Activated CD8-positive, alpha-beta T cell treated with anti-CD3 and anti-CD28 coated beads for 36 hours (primary cell): ENCODE data around the gene ZNF142. TPM values are rescaled to one million over a fixed set of nuclear protein-coding genes. Genes with fewer than 3 reads are reported as not detected.
"Not testable (repeated sequence)": the region's sequence is repeated elsewhere in the genome, so short reads cannot be mapped to it uniquely, and the experiment has no call there.

Experiments
- ATAC-seq: fragments of 200-7000 bp; cut with Tn5 transposase; one replicate; pipeline ENCODE4 v1.10.0; 2021; ENCODE audit warnings: mild to moderate bottlenecking, moderate library complexity
- CTCF ChIA-PET: fragments of 350-600 bp; sonication (Branson Sonifier 250); formaldehyde crosslinking; loops from one replicate; lab custom pipeline; 2021; ENCODE audit warnings: antibody characterized with exemption; lab: Charles Lee
- POLR2A ChIA-PET: fragments of 350-600 bp; sonication (Branson Sonifier 250); formaldehyde crosslinking; loops from one replicate; lab custom pipeline; 2021; ENCODE audit warnings: antibody characterized with exemption; lab: Charles Lee
- DNase-seq: peaks from one replicate; pipeline ENCODE4 v3.0.0-alpha.2; 2020
- H3K27ac Mint-ChIP-seq: one replicate; pipeline ENCODE4 v1.8.0; 2021; ENCODE audit warnings: mild to moderate bottlenecking, mixed read lengths
- H3K27me3 Mint-ChIP-seq: one replicate; pipeline ENCODE4 v1.8.0; 2021; ENCODE audit warnings: mixed read lengths
- H3K36me3 Mint-ChIP-seq: one replicate; pipeline ENCODE4 v1.8.0; 2021; ENCODE audit warnings: low read depth, mixed read lengths
- H3K4me1 Mint-ChIP-seq: one replicate; pipeline ENCODE4 v1.8.0; 2021; ENCODE audit warnings: low read depth, mixed read lengths
- H3K4me3 Mint-ChIP-seq: one replicate; pipeline ENCODE4 v1.8.0; 2021; ENCODE audit warnings: mild to moderate bottlenecking, moderate library complexity, mixed read lengths
- H3K9me3 Mint-ChIP-seq: one replicate; pipeline ENCODE4 v1.8.0; 2021; ENCODE audit warnings: mixed read lengths
- intact Hi-C: fragments of 100-400 bp; cut with micrococcal nuclease; formaldehyde crosslinking; loops from one replicate; pipeline ENCODE4 v1.10.0; 2022
- total RNA-seq, 2 experiments: library from RNA; stranded (reverse); gene quantifications; one replicate each; pipeline ENCODE4 v1.2.3, GENCODE V29; 2021
- TF ChIP-seq, protein P1 (sequence below): fragments of 200-600 bp; IDR thresholded peaks from one replicate; pipeline ENCODE4 v1.8.0; 2022; ENCODE audit warnings: antibody characterized with exemption, mild to moderate bottlenecking

The ZNF142 gene
- total RNA-seq, 2 experiments from 2014 or later = 30.4 to 33.7 TPM

DNA sequence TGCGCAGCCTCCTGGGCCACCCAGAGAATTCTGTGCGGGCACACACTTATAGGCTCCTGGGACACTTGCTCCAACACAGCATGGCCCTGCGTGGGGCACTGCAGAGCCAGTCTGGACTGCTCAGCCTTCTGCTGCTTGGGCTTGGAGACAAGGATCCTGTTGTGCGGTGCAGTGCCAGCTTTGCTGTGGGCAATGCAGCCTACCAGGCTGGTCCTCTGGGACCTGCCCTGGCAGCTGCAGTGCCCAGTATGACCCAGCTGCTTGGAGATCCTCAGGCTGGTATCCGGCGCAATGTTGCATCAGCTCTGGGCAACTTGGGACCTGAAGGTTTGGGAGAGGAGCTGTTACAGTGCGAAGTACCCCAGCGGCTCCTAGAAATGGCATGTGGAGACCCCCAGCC is 39.5 kb upstream of the ZNF142 start:
- Mint-ChIP-seq H3K27ac (no peak overlapping the region), H3K4me1 (no peaks in the 10 kb centered on the region), H3K36me3 (no peaks in the 10 kb centered on the region), H3K4me3 (no peak overlapping the region), H3K27me3 (no peaks in the 10 kb centered on the region), H3K9me3 (no peaks in the 10 kb centered on the region)
- ChIA-PET POLR2A (no interaction called here), CTCF (interaction anchor here (1.4 to 2.7 kb wide), 2 partner anchors 12 to 112 kb away, joined by 4 to 9 read pairs; no protein-coding TSS in a partner anchor)
- TF ChIP-seq, protein P1, sequence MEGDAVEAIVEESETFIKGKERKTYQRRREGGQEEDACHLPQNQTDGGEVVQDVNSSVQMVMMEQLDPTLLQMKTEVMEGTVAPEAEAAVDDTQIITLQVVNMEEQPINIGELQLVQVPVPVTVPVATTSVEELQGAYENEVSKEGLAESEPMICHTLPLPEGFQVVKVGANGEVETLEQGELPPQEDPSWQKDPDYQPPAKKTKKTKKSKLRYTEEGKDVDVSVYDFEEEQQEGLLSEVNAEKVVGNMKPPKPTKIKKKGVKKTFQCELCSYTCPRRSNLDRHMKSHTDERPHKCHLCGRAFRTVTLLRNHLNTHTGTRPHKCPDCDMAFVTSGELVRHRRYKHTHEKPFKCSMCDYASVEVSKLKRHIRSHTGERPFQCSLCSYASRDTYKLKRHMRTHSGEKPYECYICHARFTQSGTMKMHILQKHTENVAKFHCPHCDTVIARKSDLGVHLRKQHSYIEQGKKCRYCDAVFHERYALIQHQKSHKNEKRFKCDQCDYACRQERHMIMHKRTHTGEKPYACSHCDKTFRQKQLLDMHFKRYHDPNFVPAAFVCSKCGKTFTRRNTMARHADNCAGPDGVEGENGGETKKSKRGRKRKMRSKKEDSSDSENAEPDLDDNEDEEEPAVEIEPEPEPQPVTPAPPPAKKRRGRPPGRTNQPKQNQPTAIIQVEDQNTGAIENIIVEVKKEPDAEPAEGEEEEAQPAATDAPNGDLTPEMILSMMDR = no peak
- intact Hi-C loops = no loop called here
- DNase-seq (no peak), ATAC-seq (no peak)

DNA sequence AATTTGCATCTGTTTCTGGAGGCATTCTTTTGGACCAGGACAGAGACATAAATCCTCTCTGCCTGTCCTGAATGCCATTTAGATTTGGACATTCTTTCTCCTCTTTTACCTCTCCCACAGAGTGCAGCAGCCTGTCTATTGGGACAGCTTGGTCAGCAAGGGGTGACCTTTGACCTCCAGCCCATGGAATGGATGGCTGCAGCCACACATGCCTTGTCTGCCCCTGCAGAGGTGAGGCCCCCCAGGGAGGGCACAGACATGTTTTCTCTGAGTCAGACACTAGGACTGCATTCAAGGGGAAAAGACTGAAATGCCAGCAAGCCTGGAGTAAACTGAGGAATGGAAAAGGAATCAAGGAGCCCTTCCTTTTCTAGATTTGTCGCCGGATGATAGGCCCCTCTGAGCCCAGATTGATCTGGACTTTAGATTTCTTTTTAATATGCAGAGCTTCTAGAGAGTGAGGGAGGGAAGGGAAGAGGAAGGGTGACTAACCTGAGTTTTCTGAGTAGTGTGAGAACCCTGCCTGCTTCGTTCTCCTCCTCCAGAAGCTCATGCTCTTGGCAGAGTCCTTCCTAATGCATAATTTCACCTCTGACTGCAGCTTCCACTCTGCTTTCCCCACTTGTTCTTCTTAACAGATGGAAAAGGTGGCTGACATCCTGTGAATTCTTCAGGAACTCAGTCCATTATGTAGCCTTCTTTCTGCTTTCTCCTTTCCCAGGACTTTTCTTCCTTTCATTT is 35.2 kb upstream of the ZNF142 start:
- TF ChIP-seq, protein P1 = no peak
- DNase-seq (no peak), ATAC-seq (no peak)
- intact Hi-C loops = no loop called here
- Mint-ChIP-seq H3K4me3 (no peak overlapping the region), H3K27ac (no peak overlapping the region), H3K9me3 (no peaks in the 10 kb centered on the region), H3K4me1 (no peaks in the 10 kb centered on the region), H3K27me3 (no peaks in the 10 kb centered on the region), H3K36me3 (no peaks in the 10 kb centered on the region)
- CTCF ChIA-PET = interaction anchor here (3.2 kb wide), 1 partner anchor 16 kb away, joined by 11 read pairs; the partner anchor contains the start of gene TTLL4
- POLR2A ChIA-PET = no interaction called here

DNA sequence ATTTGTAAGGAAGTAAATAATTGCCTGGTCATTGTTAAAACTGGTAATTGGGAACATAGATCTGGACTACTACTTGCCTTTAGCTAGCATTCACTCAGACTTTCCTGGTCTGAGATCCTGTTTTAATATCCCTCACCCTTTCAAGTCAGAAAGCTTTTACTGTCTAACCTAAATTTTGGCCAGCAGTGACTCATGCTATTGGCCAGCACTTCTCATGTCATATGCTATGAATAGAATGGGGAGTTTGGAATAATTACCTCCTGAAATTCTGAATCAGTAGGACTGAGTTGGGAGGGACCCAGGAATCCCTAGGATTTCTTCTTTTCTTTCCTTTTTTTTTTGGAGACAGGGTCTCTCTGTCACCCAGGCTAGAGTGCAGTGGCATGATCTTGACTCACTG is 31.8 kb upstream of the ZNF142 start:
- intact Hi-C loops = no loop called here
- Mint-ChIP-seq H3K27ac (no peak overlapping the region), H3K27me3 (no peaks in the 10 kb centered on the region), H3K9me3 (no peaks in the 10 kb centered on the region), H3K4me3 (no peak overlapping the region), H3K36me3 (no peaks in the 10 kb centered on the region), H3K4me1 (peaks cover 2% of the 10 kb centered on the region)
- POLR2A ChIA-PET = no interaction called here
- CTCF ChIA-PET = interaction anchor here (1.4 to 1.7 kb wide), 2 partner anchors 32 to 156 kb away, joined by 3 to 4 read pairs; partner anchors contain the start of genes BCS1L and ZNF142
- ATAC-seq = no peak
- TF ChIP-seq, protein P1 = no peak
- no peak for DNase-seq

- H3K4me3 Mint-ChIP-seq, H3K4me1 Mint-ChIP-seq, H3K27ac Mint-ChIP-seq, H3K27me3 Mint-ChIP-seq, H3K9me3 Mint-ChIP-seq, intact Hi-C loops, H3K36me3 Mint-ChIP-seq: not testable (repeated sequence)
- ChIA-PET POLR2A (interaction anchor here (1.2 kb wide), 1 partner anchor 53 kb away, joined by 3 read pairs; no protein-coding TSS in a partner anchor), CTCF (interaction anchor here (0.7 to 2.2 kb wide), 16 partner anchors 10 to 160 kb away, joined by 3 to 19 read pairs (median 5); partner anchors contain the start of genes BCS1L, RNF25, STK36 and TTLL4)
- peak; percentile 85 for ATAC-seq
- TF ChIP-seq, protein P1 = peak; percentile 47
- peak; percentile 50 for DNase-seq
Measured at GRCh38 chr2:218687400-218688060, 28.1 kb upstream of the ZNF142 start.

DNA sequence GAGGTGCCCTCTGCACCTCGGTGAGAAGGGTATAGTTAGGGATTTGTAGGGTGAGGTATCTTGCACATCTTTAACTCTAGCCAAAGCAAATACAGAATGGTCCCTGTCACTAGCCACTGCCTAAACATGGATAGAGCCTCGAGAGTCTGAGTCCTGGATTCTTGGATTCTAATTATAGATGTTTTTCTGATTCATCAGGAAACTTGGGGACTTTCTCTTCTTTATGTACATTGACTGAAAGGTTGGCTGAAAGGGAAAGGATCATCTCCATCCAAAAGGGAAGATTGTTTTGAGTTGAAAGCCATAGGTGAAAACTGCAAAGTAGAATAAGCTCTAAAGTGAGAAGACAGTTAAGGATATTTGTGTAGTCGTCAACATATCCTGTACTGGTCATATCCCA is 20.6 kb upstream of the ZNF142 start:
- ATAC-seq = no peak
- POLR2A ChIA-PET = interaction anchor here (0.5 to 0.8 kb wide), 2 partner anchors 12 to 279 kb away, joined by 3 read pairs; partner anchors contain the start of gene CDK5R2
- no peak overlapping the region for H3K4me3 Mint-ChIP-seq
- intact Hi-C loops = no loop called here
- H3K36me3 Mint-ChIP-seq = no peaks in the 10 kb centered on the region
- H3K4me1 Mint-ChIP-seq = no peaks in the 10 kb centered on the region
- H3K9me3 Mint-ChIP-seq = no peaks in the 10 kb centered on the region
- CTCF ChIA-PET = interaction anchor here (1.5 kb wide), 1 partner anchor 30 kb away, joined by 4 read pairs; the partner anchor contains the start of gene TTLL4
- no peak overlapping the region for H3K27ac Mint-ChIP-seq
- DNase-seq = no peak
- H3K27me3 Mint-ChIP-seq = no peaks in the 10 kb centered on the region
- TF ChIP-seq, protein P1 = no peak
